HepG2 (cell line): ENCODE measurements around the gene SLC7A10. TPM values are rescaled to one million over a fixed set of nuclear protein-coding genes. Genes with fewer than 3 reads are reported as not detected.

Experiments used
- AHR ChIP-seq: IDR thresholded peaks from 2 replicates; pipeline ENCODE4 v1.6.1; 2018; ENCODE audit warnings: missing genetic modification reagents, missing compliant biosample characterization
- BRCA1 ChIP-seq: sonication (generic); formaldehyde crosslinking; IDR thresholded peaks from 2 replicates; pipeline ENCODE4 v1.4.0; 2020; ENCODE audit warnings: missing genetic modification reagents
- MAFG ChIP-seq: sonication (generic); formaldehyde crosslinking; IDR thresholded peaks from 2 replicates; pipeline ENCODE4 v1.5.1; 2020; ENCODE audit warnings: mild to moderate bottlenecking, missing genetic modification reagents
- MYPOP ChIP-seq: sonication (generic); formaldehyde crosslinking; IDR thresholded peaks from 2 replicates; pipeline ENCODE4 v1.8.1; 2023; ENCODE audit warnings: mild to moderate bottlenecking, moderate library complexity, missing genetic modification reagents
- POLR2AphosphoS2 ChIP-seq: IDR thresholded peaks from 2 replicates; pipeline ENCODE4 v1.6.1; 2011; ENCODE audit warnings: low read depth, low read length, improper control_type of control experiment
- SP4 ChIP-seq: sonication (generic); formaldehyde crosslinking; IDR thresholded peaks from 2 replicates; pipeline ENCODE4 v1.8.1; 2023; ENCODE audit warnings: mild to moderate bottlenecking, missing genetic modification reagents
- ZBTB42 ChIP-seq: sonication (generic); formaldehyde crosslinking; IDR thresholded peaks from 2 replicates; pipeline ENCODE4 v1.5.0; 2020; ENCODE audit warnings: mild to moderate bottlenecking, missing genetic modification reagents
- ZBTB46 ChIP-seq: sonication (generic); formaldehyde crosslinking; IDR thresholded peaks from 2 replicates; pipeline ENCODE4 v1.4.0; 2020; ENCODE audit warnings: mild to moderate bottlenecking, missing genetic modification reagents, borderline replicate concordance
- ZHX1 ChIP-seq: sonication (generic); formaldehyde crosslinking; IDR thresholded peaks from 2 replicates; pipeline ENCODE4 v1.8.1; 2022; ENCODE audit warnings: low read depth, mild to moderate bottlenecking, missing genetic modification reagents
- ZNF225 ChIP-seq: sonication (generic); formaldehyde crosslinking; IDR thresholded peaks from 2 replicates; pipeline ENCODE4 v1.4.0; 2020; ENCODE audit warnings: mild to moderate bottlenecking, missing genetic modification reagents
- ZNF326 ChIP-seq: sonication (generic); formaldehyde crosslinking; IDR thresholded peaks from 2 replicates; pipeline ENCODE4 v1.4.0; 2020; ENCODE audit warnings: missing genetic modification reagents, borderline replicate concordance
- ZNF501 ChIP-seq: sonication (generic); formaldehyde crosslinking; IDR thresholded peaks from 2 replicates; pipeline ENCODE4 v1.5.1; 2020; ENCODE audit warnings: mild to moderate bottlenecking, moderate library complexity, missing genetic modification reagents
- ZNF513 ChIP-seq: sonication (generic); formaldehyde crosslinking; conservative IDR thresholded peaks from 2 replicates; pipeline ENCODE4 v1.5.0; 2020; ENCODE audit warnings: missing genetic modification reagents
- ZNF552 ChIP-seq: sonication (generic); formaldehyde crosslinking; IDR thresholded peaks from 2 replicates; pipeline ENCODE4 v1.9.0; 2022; ENCODE audit warnings: missing genetic modification reagents, mild to moderate bottlenecking, borderline replicate concordance
- ZNF788 ChIP-seq: sonication (generic); formaldehyde crosslinking; IDR thresholded peaks from 2 replicates; pipeline ENCODE4 v1.5.0; 2020; ENCODE audit warnings: mild to moderate bottlenecking, missing genetic modification reagents, borderline replicate concordance
- ZSCAN20 ChIP-seq: sonication (generic); formaldehyde crosslinking; IDR thresholded peaks from 2 replicates; pipeline ENCODE4 v1.4.0; 2020; ENCODE audit warnings: missing genetic modification reagents, mild to moderate bottlenecking, borderline replicate concordance
- polyA plus RNA-seq, 8 experiments: library from polyadenylated mRNA; depleted of rRNA in 3 of 8; stranded (reverse) in 7 of 8; unstranded in 1 of 8; fragments of >200 nt; fragmentation: Illumina TruSeq in 4 of 8; extraction: Trizol in 4 of 8; gene quantifications; 2 replicates each; pipeline versions ENCODE4 v1.2.1 to v1.2.3, GENCODE V29; 2011 to 2016; ENCODE audit warnings: low read depth in 4 of 8, missing spikeins in 1 of 8, mixed read lengths in 1 of 8; ENCODE audit not compliant: insufficient read depth in 1 of 8
- total RNA-seq, 5 experiments: library from RNA; depleted of rRNA; stranded (reverse); fragments of >200 nt; fragmentation: Illumina TruSeq; extraction: Trizol; gene quantifications; 2 replicates each; pipeline ENCODE4 v1.2.3, GENCODE V29; 2016; ENCODE audit warnings: low read depth in 1 of 5
- TF ChIP-seq, protein P1 (sequence below): sonication (generic); formaldehyde crosslinking; IDR thresholded peaks from 2 replicates; pipeline ENCODE4 v1.8.0; 2022; ENCODE audit warnings: low read depth, missing genetic modification reagents

SLC7A10 gene
- total and polyA plus RNA-seq, 2 of the 13 experiments (the other 11 are each of a cell fraction or from before 2014, with no cell fraction given), result 1.1 to 2.2 TPM

GRCh38 chr19:33246709-33247440 is 21.2 kb upstream of the SLC7A10 start (continued):
- no peak for TF ChIP-seq ZHX1 (CRISPR knock-in tag)
- TF ChIP-seq ZBTB46 (CRISPR knock-in tag), result no peak
- TF ChIP-seq ZBTB42 (CRISPR knock-in tag), result no peak
- TF ChIP-seq ZNF788 (CRISPR knock-in tag), result peak; percentile 56; the same call in 1 of the 2 replicates
- TF ChIP-seq ZNF225, result no peak
- TF ChIP-seq ZNF501 (CRISPR knock-in tag), result no peak
- no peak for TF ChIP-seq MYPOP
- TF ChIP-seq MAFG (CRISPR knock-in tag), result no peak
- 0 out of 2 replicates have a peak, but pooled peaks have one; percentile 8 for TF ChIP-seq ZNF552 (CRISPR knock-in tag)
- TF ChIP-seq, protein P1, sequence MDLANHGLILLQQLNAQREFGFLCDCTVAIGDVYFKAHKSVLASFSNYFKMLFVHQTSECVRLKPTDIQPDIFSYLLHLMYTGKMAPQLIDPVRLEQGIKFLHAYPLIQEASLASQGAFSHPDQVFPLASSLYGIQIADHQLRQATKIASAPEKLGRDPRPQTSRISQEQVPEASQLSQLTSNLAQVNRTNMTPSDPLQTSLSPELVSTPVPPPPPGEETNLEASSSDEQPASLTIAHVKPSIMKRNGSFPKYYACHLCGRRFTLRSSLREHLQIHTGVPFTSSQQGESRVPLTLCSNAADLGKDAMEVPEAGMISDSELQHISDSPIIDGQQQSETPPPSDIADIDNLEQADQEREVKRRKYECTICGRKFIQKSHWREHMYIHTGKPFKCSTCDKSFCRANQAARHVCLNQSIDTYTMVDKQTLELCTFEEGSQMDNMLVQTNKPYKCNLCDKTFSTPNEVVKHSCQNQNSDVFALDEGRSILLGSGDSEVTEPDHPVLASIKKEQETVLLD (CRISPR knock-in tag), result no peak
- no peak for TF ChIP-seq POLR2AphosphoS2
- TF ChIP-seq AHR, result no peak
- no peak for TF ChIP-seq BRCA1
- TF ChIP-seq ZSCAN20 (CRISPR knock-in tag), result no peak
- no peak for TF ChIP-seq ZNF326 (CRISPR knock-in tag)
- no peak for TF ChIP-seq SP4 (CRISPR knock-in tag)
- no peak for TF ChIP-seq ZNF513 (CRISPR knock-in tag)
